Stimulated activated naive CD8-positive, alpha-beta T cell treated with anti-CD3 and anti-CD28 coated beads, Interleukin-15, amount 100 ng/mL, for 72 hours (primary cell): Measurements from ENCODE around the gene SVIL.
"Not testable (repeated sequence)": the region's sequence is repeated elsewhere in the genome, so short reads cannot be mapped to it uniquely, and the experiment has no call there.

ENCODE experiments used
- ATAC-seq: fragments of 150-1000 bp; cut with Tn5 transposase; 2 replicates; pipeline ENCODE4 v1.10.0; 2021; ENCODE audit warnings: mild to moderate bottlenecking, moderate library complexity
- DNase-seq, 2 donors: peaks; one replicate each; pipeline ENCODE4 v3.0.0; 2021 to 2022
- H3K27ac Mint-ChIP-seq, 2 donors: one replicate each; pipeline ENCODE4 v1.8.0; 2022; ENCODE audit warnings: mild to moderate bottlenecking in 2 of 2, mixed read lengths in 2 of 2, moderate library complexity in 2 of 2
- H3K27me3 Mint-ChIP-seq: one replicate; pipeline ENCODE4 v1.8.0; 2022; ENCODE audit warnings: mixed read lengths
- H3K4me1 Mint-ChIP-seq: one replicate; pipeline ENCODE4 v1.8.0; 2022; ENCODE audit warnings: mild to moderate bottlenecking, mixed read lengths
- H3K4me3 Mint-ChIP-seq, 2 donors: one replicate each; pipeline ENCODE4 v1.8.0; 2022; ENCODE audit warnings: mild to moderate bottlenecking in 2 of 2, mixed read lengths in 2 of 2, moderate library complexity in 1 of 2
- H3K9me3 Mint-ChIP-seq, 2 donors: one replicate each; pipeline ENCODE4 v1.8.0; 2022; ENCODE audit warnings: mixed read lengths in 2 of 2

Gene SVIL

DNA sequence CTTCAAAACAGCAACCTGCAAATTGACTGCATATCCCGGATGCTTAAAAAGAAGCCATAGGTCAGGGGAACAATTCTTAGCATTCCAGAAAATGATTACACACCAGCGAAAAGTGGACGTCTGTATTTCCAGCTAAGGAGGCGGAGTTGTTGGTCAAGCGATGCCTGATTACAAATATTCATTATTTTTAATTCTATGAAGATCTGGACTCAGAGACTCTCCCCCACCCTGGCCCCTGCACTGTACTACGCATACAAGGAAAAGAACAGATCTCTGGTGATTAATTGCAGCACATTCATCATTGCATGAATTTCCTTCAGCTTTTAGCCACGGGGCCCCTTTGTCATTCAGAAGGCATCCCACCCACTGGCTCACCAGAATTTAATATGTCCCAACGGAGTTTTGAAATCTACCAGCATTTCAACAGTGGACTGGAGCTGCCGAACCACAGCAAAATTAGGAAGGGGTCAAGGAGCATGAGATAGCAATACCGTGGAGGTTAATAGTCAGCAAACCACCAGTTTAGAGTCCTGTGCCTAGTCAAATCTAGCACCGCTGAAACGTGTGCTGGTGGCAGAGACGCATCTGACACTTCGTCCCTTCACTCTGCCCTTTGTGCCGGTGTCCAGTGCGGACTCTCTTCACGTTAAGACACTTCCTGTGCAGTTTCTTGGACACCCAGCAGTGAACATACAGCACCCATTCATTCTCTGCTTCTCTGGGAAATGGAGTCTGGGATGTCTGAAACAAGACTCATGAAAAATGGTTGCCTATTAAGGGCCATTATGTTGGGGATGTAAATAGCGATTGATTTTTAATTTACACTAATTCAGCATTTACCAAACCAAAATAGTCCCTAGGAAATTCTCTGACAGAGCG is 46.8 kb downstream of the SVIL start:
- ATAC-seq, H3K9me3 Mint-ChIP-seq, DNase-seq, H3K4me3 Mint-ChIP-seq, H3K27me3 Mint-ChIP-seq, H3K27ac Mint-ChIP-seq: not testable (repeated sequence)
- H3K4me1 Mint-ChIP-seq = peaks cover 25% of the 10 kb centered on the region

DNA sequence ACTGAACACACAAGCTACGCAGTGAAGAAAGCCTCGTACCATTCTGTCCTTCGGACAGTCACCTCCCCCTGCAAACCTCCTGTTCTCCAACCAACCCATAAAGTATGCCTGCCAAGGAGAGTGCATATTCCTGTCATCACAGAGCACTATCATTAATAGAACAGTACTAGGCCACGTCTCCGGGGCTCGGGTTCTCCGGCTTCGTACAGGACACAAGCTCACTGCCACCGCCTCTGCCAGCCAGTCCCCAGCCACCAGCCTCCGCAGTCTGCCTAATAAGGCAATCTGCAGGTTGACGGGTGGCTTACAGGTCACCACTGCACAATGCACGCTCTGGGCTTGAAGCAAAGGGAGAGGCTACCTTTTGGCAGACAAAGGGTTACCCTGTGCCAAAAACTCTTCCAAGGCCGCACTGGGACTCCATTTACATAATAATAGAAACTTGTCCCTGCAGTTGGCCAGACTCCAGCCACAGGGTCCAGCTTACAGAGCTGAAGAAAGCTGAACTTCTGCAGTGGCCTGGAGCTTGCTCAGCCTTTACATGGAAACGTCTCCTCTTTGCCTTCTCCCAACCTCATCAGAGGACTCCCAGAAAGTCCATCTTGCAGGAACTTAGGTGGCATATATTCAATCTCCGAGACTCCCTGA is 47.5 kb downstream of the SVIL start:
- not testable (repeated sequence) for H3K4me3 Mint-ChIP-seq, ATAC-seq, DNase-seq, H3K9me3 Mint-ChIP-seq, H3K27me3 Mint-ChIP-seq, H3K27ac Mint-ChIP-seq
- H3K4me1 Mint-ChIP-seq = peaks cover 31% of the 10 kb centered on the region

DNA sequence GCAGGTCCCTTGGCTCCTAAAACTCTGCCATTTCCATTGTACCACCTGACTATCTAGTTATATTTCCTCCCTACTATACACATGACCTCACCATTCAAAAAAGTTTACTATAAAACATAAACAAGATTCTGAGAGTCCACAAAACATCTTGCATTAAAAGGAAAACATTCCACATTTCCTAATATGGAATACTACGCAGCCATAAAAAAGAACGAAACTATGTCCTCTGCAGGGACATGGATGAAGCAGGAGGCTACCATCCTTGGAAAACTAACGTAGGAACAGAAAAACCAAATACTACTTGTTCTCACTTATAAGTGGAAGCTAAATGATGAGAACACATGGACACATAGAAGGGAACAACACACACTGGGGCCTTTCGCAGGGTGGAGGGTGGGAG is 48.3 kb downstream of the SVIL start:
- Mint-ChIP-seq H3K4me1 (peaks cover 39% of the 10 kb centered on the region), H3K27me3 (no peaks in the 10 kb centered on the region), H3K4me3 (no peak overlapping the region), H3K27ac (no peak overlapping the region), H3K9me3 (no peaks in the 10 kb centered on the region)
- DNase-seq = no peak
- no peak for ATAC-seq

DNA sequence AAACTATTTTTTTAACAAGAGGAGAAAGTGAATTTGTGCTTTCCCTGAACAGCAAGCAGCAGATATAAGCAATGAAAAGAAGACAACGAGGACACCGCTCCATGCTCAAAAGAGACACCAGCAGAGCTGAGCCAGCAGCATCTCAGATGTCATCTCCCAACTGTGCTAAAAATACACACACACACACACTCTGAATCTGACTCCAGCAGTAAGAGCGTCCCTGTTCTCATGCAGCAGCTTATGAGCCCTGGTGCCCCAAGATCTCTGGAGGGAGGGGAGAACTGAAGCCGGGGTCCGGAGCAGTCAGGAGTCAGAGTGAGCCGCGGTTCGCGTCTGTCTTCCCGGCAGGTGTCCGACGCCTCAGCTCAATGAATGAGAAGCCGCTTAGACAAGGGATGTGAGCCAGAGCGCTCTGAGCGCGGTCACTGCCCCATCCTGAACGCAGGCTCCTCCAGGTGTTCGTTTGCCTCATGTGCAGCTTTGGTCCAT is 49.2 kb downstream of the SVIL start:
- DNase-seq (no peak), ATAC-seq (no peak)
- no peak overlapping the region for H3K27ac Mint-ChIP-seq
- peaks cover 34% of the 10 kb centered on the region for H3K4me1 Mint-ChIP-seq
- H3K9me3 Mint-ChIP-seq = no peaks in the 10 kb centered on the region
- no peak overlapping the region for H3K4me3 Mint-ChIP-seq
- no peaks in the 10 kb centered on the region for H3K27me3 Mint-ChIP-seq

DNA sequence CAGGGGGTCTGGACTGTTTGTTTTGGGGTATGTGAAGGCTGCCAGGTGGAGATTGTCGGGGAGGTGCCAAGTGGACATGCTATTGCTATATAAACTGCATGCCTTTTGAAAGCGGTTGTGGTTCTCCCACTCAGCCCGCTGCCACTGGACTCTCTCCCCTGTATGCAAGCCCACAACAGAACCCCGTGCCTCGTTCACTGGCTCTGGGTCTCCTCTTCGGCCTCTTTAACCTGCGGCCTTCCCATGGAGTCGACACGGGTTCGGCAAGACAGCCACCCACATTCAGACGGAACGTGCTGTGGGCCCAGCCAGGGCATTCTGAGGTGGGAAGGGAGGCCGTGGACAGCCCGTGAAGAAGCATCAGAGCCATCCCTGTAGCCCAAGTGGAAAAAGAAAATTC is 50.3 kb downstream of the SVIL start:
- H3K9me3 Mint-ChIP-seq = no peaks in the 10 kb centered on the region
- no peaks in the 10 kb centered on the region for H3K27me3 Mint-ChIP-seq
- H3K4me1 Mint-ChIP-seq = peaks cover 26% of the 10 kb centered on the region
- ATAC-seq (no peak), DNase-seq (no peak)
- no peak overlapping the region for H3K4me3 Mint-ChIP-seq
- no peak overlapping the region for H3K27ac Mint-ChIP-seq

DNA sequence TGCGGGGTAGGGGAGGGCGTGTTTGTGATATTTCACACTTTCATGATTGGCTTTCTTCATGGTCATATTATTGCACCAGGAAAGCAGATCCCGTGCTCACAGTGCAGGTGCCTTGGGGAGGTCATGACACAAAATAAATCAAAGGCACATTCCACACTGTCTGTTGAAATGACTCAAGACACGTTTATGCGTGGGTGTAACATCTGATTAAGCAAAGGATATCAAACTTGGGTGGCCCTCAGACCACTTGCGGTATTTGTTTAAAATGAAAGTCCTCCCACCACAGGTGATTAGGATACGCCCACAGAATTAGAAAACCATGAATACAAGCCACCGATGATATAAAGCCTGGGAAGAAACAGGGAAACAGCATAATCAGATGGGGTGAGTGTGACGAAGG is 51.1 kb downstream of the SVIL start:
- Mint-ChIP-seq H3K4me3 (no peak overlapping the region), H3K4me1 (peaks cover 26% of the 10 kb centered on the region), H3K27ac (peak overlapping the region in 1 of 2 donors; percentile 89), H3K27me3 (no peaks in the 10 kb centered on the region), H3K9me3 (no peaks in the 10 kb centered on the region)
- no peak for DNase-seq
- no peak for ATAC-seq

DNA sequence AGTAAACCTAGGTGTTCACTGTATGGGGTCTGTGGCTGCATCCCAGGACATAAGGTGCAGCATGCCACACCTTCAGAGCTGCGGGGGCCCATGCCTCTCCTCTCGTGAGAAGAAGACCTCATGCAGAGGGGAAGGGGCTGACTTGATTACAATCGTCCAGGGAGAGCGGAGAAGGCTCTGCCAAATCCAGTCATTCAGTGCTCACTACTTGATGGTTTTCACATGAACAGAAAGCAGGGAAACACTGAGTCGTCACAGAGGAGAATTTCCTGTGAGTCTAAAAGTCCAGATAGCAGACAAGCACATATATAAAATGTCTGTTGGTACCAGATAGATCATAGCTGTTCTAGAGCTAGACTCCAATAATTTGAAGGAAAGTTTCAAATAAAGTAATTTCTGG is 52.0 kb downstream of the SVIL start:
- Mint-ChIP-seq H3K4me1 (peaks cover 26% of the 10 kb centered on the region), H3K4me3 (peak overlapping the region in 1 of 2 donors; percentile 41)
- not testable (repeated sequence) for DNase-seq, H3K27ac Mint-ChIP-seq, H3K27me3 Mint-ChIP-seq, H3K9me3 Mint-ChIP-seq
- peak; percentile 69 for ATAC-seq

DNA sequence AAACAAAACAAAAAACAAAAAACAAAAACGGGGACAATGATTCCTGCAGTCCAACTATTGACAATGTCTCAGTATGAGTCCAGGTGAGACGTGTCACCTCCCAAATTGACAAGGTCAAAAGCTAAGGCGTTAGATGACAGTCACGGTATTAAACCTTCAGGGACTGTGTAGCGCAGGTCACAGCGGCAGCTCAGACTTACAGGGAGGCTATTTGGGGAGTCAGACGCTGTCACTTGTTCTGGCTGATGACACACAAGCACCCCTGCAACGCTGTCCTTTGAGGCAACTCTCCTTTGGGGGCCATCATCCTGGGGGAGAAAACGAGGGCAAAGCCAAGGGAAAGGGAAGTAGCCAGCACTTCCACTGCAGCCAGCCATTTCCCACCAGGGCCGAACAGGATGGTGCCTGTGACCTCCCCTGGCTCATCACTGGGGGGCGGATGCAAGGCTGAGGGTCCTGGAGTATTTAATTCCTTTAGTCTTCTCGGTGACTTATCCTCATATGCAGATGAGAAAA is 55.3 kb downstream of the SVIL start:
- H3K27ac Mint-ChIP-seq = no peak overlapping the region
- no peak for ATAC-seq
- peaks cover 32% of the 10 kb centered on the region for H3K4me1 Mint-ChIP-seq
- no peak for DNase-seq
- H3K9me3 Mint-ChIP-seq = no peaks in the 10 kb centered on the region
- no peak overlapping the region for H3K4me3 Mint-ChIP-seq
- H3K27me3 Mint-ChIP-seq = no peaks in the 10 kb centered on the region

DNA sequence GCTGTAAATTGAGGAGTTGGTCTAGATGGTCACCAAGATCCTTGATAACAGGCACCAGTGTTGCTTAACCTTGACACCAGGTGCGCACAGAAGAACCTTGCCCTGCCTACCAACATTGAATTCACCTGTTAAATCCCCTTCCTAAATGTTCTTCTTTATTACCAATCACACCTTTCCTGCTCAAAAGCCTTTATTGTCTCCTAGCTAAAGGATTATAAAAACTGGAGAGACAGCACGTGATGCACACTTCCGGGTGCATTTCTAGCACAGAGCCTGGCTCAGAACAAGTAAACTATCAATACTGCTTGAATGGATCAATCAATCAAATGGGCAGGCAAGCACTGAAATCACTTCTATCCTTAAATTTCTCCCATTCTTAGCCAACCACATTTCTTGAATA is 56.3 kb downstream of the SVIL start:
- Mint-ChIP-seq H3K27me3 (no peaks in the 10 kb centered on the region), H3K4me3 (no peak overlapping the region), H3K9me3 (no peaks in the 10 kb centered on the region), H3K4me1 (peaks cover 25% of the 10 kb centered on the region), H3K27ac (peak overlapping the region in 1 of 2 donors; percentile 80)
- no peak for ATAC-seq
- no peak for DNase-seq

DNA sequence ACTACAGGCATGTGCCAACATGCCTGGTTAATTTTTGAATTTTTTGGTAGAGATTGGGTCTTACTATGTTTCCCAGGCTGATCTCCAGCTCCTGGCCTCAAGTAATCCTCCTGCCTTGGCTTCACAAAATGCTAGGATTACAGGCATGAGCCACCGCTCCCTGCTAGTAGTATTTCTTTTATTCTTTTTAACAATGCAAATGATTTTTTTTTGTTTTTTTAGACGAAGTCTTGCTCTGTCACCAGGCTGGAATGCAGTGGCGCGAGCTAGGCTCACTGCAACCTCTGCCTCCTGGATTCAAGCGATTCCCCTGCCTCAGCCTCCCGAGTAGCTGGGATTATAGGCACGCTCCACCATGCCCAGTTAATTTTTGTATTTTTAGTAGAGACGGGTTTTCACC is 58.1 kb downstream of the SVIL start:
- Mint-ChIP-seq H3K4me1 (peaks cover 8% of the 10 kb centered on the region), H3K9me3 (no peaks in the 10 kb centered on the region), H3K4me3 (no peak overlapping the region), H3K27ac (no peak overlapping the region), H3K27me3 (no peaks in the 10 kb centered on the region)
- DNase-seq = no peak
- no peak for ATAC-seq

DNA sequence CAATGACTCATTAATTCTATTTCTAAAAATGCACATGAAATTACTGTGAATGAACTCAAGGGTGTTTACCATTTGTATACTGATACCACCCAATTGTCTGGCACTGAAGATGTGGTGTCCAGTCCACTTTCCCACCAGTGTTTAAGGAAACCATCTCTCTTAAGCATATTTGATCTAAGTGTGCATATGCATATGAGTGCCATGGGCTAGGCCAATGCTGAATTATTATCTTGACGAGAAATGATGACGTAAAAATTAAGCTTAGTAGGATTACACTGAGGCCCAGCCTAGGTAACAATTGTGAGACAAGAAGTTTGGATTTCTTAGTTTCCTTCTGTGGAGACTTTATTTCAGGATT is 59.7 kb downstream of the SVIL start:
- DNase-seq = no peak
- no peak overlapping the region for H3K4me3 Mint-ChIP-seq
- no peaks in the 10 kb centered on the region for H3K27me3 Mint-ChIP-seq
- no peak for ATAC-seq
- no peaks in the 10 kb centered on the region for H3K9me3 Mint-ChIP-seq
- H3K27ac Mint-ChIP-seq = no peak overlapping the region
- H3K4me1 Mint-ChIP-seq = peaks cover 7% of the 10 kb centered on the region

DNA sequence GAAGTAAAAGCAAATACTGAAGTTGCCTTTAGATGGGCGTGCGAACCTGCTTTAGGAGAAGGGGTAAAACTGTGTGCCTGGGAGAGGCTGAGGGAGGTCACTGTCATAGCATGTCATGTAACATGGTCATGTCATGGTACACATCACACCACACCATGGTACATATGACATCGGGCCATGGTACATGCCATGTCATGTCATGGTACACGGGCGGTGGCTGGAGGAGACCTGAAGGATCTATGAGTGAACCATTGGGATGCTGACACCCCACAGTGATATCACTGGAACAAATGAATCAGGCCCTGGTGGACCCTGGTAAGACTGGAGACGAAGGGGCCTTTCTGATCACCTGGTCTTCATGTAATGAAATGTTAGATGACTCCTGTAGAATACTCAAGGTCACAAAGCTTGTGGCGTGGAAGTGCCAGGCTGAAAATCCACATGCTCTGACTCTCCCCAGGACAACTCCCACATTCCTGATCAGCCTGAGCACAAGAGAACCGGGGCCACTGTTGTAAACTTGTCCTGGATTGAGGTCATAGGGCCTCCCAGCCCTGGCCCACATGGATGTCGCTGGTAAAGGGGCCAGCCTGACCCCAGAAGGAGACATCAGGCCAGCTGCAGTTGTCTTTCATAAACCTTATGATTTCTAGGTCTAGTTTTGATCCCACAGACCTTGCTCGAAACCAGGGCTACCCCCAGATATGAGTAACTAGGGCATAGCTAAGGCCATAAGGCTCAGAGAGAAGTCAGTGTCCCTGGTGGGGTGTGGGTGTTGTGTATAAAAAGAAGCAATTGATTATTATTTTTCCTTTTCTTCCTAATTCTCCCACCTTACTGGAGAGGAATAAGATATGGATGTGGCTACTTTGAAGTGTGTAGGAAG is 60.3 kb downstream of the SVIL start:
- H3K4me1 Mint-ChIP-seq = not testable (repeated sequence)

DNA sequence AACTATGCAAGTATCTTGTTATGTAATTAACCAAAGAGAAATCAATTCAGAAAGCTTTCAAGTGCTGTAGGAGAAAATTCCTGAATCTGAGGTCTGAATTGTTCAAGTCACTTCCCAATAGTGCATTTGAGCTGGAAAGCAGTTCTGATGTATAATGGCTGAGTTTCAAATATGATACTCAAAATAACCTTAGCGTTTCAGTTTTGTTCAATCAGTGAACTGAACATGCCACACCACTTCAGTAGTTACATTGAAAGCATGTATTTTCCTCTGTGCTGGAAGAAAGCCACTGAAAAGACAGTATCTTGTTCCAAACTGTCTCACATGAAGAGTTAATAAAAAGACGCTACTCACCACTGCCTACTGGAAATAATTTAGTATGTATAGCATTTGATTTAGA is 64.5 kb downstream of the SVIL start:
- not testable (repeated sequence) for DNase-seq, H3K27me3 Mint-ChIP-seq, H3K27ac Mint-ChIP-seq, H3K4me3 Mint-ChIP-seq, ATAC-seq, H3K9me3 Mint-ChIP-seq, H3K4me1 Mint-ChIP-seq

More for the DNA sequence above, 60.3 kb downstream of the SVIL start:
- H3K4me3 Mint-ChIP-seq, ATAC-seq, DNase-seq, H3K27me3 Mint-ChIP-seq, H3K9me3 Mint-ChIP-seq: not testable (repeated sequence)
- peak overlapping the region in 1 of 2 donors; percentile 30 for H3K27ac Mint-ChIP-seq

DNA sequence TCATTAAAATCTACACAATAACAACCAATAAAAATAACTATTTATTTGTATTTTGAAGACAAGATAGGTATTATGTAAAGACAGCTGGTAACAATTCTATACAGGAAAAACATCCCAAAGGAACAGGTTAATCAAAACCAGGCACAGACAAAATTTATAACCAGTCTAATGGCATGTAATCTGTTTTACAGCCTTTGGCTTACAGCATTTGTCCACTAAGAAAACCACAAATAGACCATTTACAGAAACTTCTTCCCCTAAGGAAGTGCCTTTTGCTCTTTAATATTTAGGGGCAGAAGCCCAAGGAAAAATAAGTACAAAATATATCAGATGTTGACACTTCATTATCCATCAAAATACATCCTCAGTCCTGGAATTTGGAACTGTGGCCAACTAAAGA is 65.0 kb downstream of the SVIL start:
- DNase-seq = no peak

DNA sequence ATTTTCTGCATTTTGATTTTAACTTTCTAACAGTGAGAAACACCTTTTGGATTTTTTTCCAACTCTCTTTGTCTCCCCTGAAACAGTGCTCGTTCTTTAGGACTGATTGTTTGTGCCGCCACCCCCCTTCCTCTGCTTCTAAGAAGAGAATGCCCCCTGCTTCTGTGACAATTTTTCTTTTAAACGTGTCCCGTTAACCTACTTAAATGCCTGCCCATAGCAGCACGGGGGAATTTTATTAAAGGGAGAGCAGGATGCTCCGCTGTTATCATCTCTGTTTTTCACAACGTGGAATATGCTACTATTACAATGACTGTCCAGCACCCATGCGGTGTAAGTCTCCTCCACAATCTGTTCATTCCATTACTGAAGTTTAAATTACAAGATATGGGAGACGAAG is 67.8 kb downstream of the SVIL start:
- no peaks in the 10 kb centered on the region for H3K27me3 Mint-ChIP-seq
- DNase-seq (no peak), ATAC-seq (no peak)
- H3K4me3 Mint-ChIP-seq = no peak overlapping the region
- H3K27ac Mint-ChIP-seq = peak overlapping the region in 1 of 2 donors; percentile 37
- no peaks in the 10 kb centered on the region for H3K9me3 Mint-ChIP-seq
- H3K4me1 Mint-ChIP-seq = no peaks in the 10 kb centered on the region

More for the DNA sequence above, 65.0 kb downstream of the SVIL start:
- no peak overlapping the region for H3K27ac Mint-ChIP-seq
- peaks cover 3% of the 10 kb centered on the region for H3K4me1 Mint-ChIP-seq
- no peaks in the 10 kb centered on the region for H3K27me3 Mint-ChIP-seq
- no peak overlapping the region for H3K4me3 Mint-ChIP-seq
- no peak for ATAC-seq
- H3K9me3 Mint-ChIP-seq = no peaks in the 10 kb centered on the region
